HepG2 (cell line): ENCODE data around the gene SLC16A3. TPM values are rescaled to one million over a fixed set of nuclear protein-coding genes. Genes with fewer than 3 reads are reported as not detected.

Experiments
- ATAC-seq: fragments of 200-7000 bp; cut with Tn5 transposase; 3 replicates; pipeline ENCODE4 v1.9.1; 2020; ENCODE audit warnings: mild to moderate bottlenecking, moderate library complexity
- BruUV-seq: library from RNA; stranded (reverse); fragments of 400-500 nt; replicated peaks from 2 replicates; lab custom pipeline; 2021; lab: Mats Ljungman, UMichigan
- CTCF ChIA-PET: fragments of 300-600 bp; formaldehyde crosslinking; extraction: SDS; loops from one replicate; lab custom pipeline; 2021; ENCODE audit warnings: low total read pairs, inconsistent platforms, low intra/inter-chr PET ratio; lab: Yijun Ruan, JAX
- POLR2A ChIA-PET: fragments of 350-600 bp; sonication (Branson Sonifier 250); formaldehyde crosslinking; loops from one replicate; lab custom pipeline; 2020; ENCODE audit warnings: antibody characterized with exemption, inconsistent platforms; lab: Yijun Ruan, JAX
- DNase-seq: peaks from one replicate; pipeline ENCODE4 v3.0.0-alpha.2; 2015; ENCODE audit warnings: low spot score
- FAIRE-seq: peaks from 3 replicates; lab custom pipeline; 2011; peaks lifted over from hg19 to GRCh38; lab: Jason Lieb, UNC
- H2AFZ ChIP-seq: one replicate; pipeline ENCODE4 v1.6.1; 2011; ENCODE audit warnings: low read length, inconsistent platforms
- H3K27ac ChIP-seq: fragments of 300-600 bp; 3 replicates; pipeline ENCODE4 v1.8.0; 2011; ENCODE audit warnings: mixed run types, mild to moderate bottlenecking, mixed read lengths, low read length, inconsistent platforms; ENCODE audit not compliant: insufficient read depth; ENCODE audit errors: extremely low read length
- H3K27me3 ChIP-seq, 2 experiments: fragments of 200-600 bp in 1 of 2; 2 replicates in 1 of 2; 3 replicates in 1 of 2; pipeline versions ENCODE4 v1.6.0 to v1.8.0; 2011; ENCODE audit warnings: low read length in 2 of 2, mild to moderate bottlenecking in 2 of 2, moderate library complexity in 2 of 2, inconsistent platforms in 1 of 2; ENCODE audit not compliant: insufficient read depth in 2 of 2, control insufficient read depth in 1 of 2
- H3K36me3 ChIP-seq, 2 experiments: fragments of 200-600 bp in 1 of 2; replicated peaks in 1 of 2; 2 replicates in 1 of 2; 3 replicates in 1 of 2; pipeline versions ENCODE4 v1.5.1 to v1.8.0; 2011; ENCODE audit warnings: low read length in 2 of 2, inconsistent platforms in 1 of 2; ENCODE audit not compliant: insufficient read depth in 2 of 2, control insufficient read depth in 1 of 2
- H3K4me1 ChIP-seq: 2 replicates; pipeline ENCODE4 v1.5.1; 2012; ENCODE audit warnings: low read length, inconsistent platforms; ENCODE audit not compliant: insufficient read depth
- H3K4me2 ChIP-seq: 2 replicates; pipeline ENCODE4 v1.6.0; 2011; ENCODE audit warnings: low read depth, low read length, inconsistent platforms
- H3K4me3 ChIP-seq, 3 experiments: fragments of 200-600 bp in 1 of 3; sonication (generic), shearing (Covaris generic) in 1 of 3; replicated peaks in 1 of 3; 2 replicates each; pipeline ENCODE4 v1.5.1; 2011 to 2016; ENCODE audit warnings: low read length in 3 of 3, inconsistent platforms in 2 of 3, low read depth in 2 of 3, mild to moderate bottlenecking in 2 of 3, control low read depth in 1 of 3, mixed read lengths in 1 of 3; ENCODE audit not compliant: insufficient read depth in 1 of 3
- H3K79me2 ChIP-seq: one replicate; pipeline ENCODE4 v1.6.1; 2011; ENCODE audit warnings: low read length, inconsistent platforms; ENCODE audit not compliant: insufficient read depth
- H3K9ac ChIP-seq: 2 replicates; pipeline ENCODE4 v1.6.0; 2011; ENCODE audit warnings: mild to moderate bottlenecking, low read depth, low read length, inconsistent platforms; ENCODE audit not compliant: insufficient read depth
- H3K9me3 ChIP-seq: 2 replicates; pipeline ENCODE4 v1.5.1; 2012; ENCODE audit warnings: mild to moderate bottlenecking, low read length
- H4K20me1 ChIP-seq: 2 replicates; pipeline ENCODE4 v1.6.0; 2011; ENCODE audit warnings: inconsistent platforms, mild to moderate bottlenecking, low read length, moderate library complexity; ENCODE audit not compliant: insufficient read depth
- CBX1 ChIP-seq: IDR thresholded peaks from one replicate; pipeline ENCODE4 v1.6.1; 2016; ENCODE audit warnings: antibody characterized with exemption, low read depth
- CSRNP1 ChIP-seq: sonication (generic); formaldehyde crosslinking; IDR thresholded peaks from 2 replicates; pipeline ENCODE4 v1.8.1; 2023; ENCODE audit warnings: mild to moderate bottlenecking, missing genetic modification reagents
- FOXJ3 ChIP-seq: sonication (generic); formaldehyde crosslinking; IDR thresholded peaks from 2 replicates; pipeline ENCODE4 v1.4.0; 2020; ENCODE audit warnings: missing genetic modification reagents, mild to moderate bottlenecking, borderline replicate concordance
- GATAD2A ChIP-seq: IDR thresholded peaks from 2 replicates; pipeline ENCODE4 v1.6.1; 2016
- HINFP ChIP-seq: sonication (generic); formaldehyde crosslinking; IDR thresholded peaks from 2 replicates; pipeline ENCODE4 v1.4.0; 2020; ENCODE audit warnings: low read depth, mild to moderate bottlenecking, missing genetic modification reagents
- HNF1B ChIP-seq: sonication (generic); formaldehyde crosslinking; IDR thresholded peaks from 2 replicates; pipeline ENCODE4 v1.5.1; 2020; ENCODE audit warnings: mild to moderate bottlenecking, moderate library complexity, missing genetic modification reagents
- MEIS2 ChIP-seq: sonication (generic); formaldehyde crosslinking; IDR thresholded peaks from 2 replicates; pipeline ENCODE4 v1.9.0; 2021; ENCODE audit warnings: mild to moderate bottlenecking, missing genetic modification reagents
- NR2F2 ChIP-seq: IDR thresholded peaks from 2 replicates; pipeline ENCODE4 v1.6.1; 2012; ENCODE audit warnings: low read depth, inconsistent platforms, borderline replicate concordance
- PREB ChIP-seq: sonication (generic); formaldehyde crosslinking; IDR thresholded peaks from 2 replicates; pipeline ENCODE4 v1.4.0; 2020; ENCODE audit warnings: missing genetic modification reagents
- SMARCC2 ChIP-seq: fragments of 450-650 bp; IDR thresholded peaks from 2 replicates; pipeline ENCODE4 v1.6.1; 2017; ENCODE audit warnings: antibody characterized with exemption, mild to moderate bottlenecking
- ZBTB39 ChIP-seq: sonication (generic); formaldehyde crosslinking; IDR thresholded peaks from 2 replicates; pipeline ENCODE4 v1.5.0; 2020; ENCODE audit warnings: missing genetic modification reagents
- ZKSCAN5 ChIP-seq: sonication (generic); formaldehyde crosslinking; IDR thresholded peaks from 2 replicates; pipeline ENCODE4 v1.5.1; 2020; ENCODE audit warnings: mild to moderate bottlenecking, missing genetic modification reagents
- ZNF317 ChIP-seq: sonication (generic); formaldehyde crosslinking; IDR thresholded peaks from 2 replicates; pipeline ENCODE4 v1.5.0; 2020; ENCODE audit warnings: mild to moderate bottlenecking, missing genetic modification reagents
- ZNF468 ChIP-seq: sonication (generic); formaldehyde crosslinking; IDR thresholded peaks from 2 replicates; pipeline ENCODE4 v1.8.0; 2022; ENCODE audit warnings: mild to moderate bottlenecking, moderate library complexity, missing genetic modification reagents
- ZNF766 ChIP-seq: sonication (generic); formaldehyde crosslinking; IDR thresholded peaks from 2 replicates; pipeline ENCODE4 v1.5.0; 2020; ENCODE audit warnings: missing genetic modification reagents, borderline replicate concordance
- WGBS: methylation state at CpG from one replicate; pipeline ENCODE4 v1.1.6; 2017; ENCODE audit warnings: low lambda C conversion rate; 5-methylcytosine and 5-hydroxymethylcytosine counted together
- in situ Hi-C: cut with HindIII; loops from 2 replicates; pipeline ENCODE4 v1.10.0; 2017; ENCODE audit warnings: low pct_unique_long_range_greater_than_20kb; ENCODE audit not compliant: extremely low pct_ligation_motif_present
- intact Hi-C: fragments of 100-400 bp; cut with micrococcal nuclease; formaldehyde crosslinking; loops from one replicate; pipeline ENCODE4 v1.10.0; 2022; ENCODE audit not compliant: unreplicated experiment
- polyA plus RNA-seq, 8 experiments: library from polyadenylated mRNA; depleted of rRNA in 3 of 8; stranded (reverse) in 7 of 8; unstranded in 1 of 8; fragments of >200 nt; fragmentation: Illumina TruSeq in 4 of 8; extraction: Trizol in 4 of 8; gene quantifications; 2 replicates each; pipeline versions ENCODE4 v1.2.1 to v1.2.3, GENCODE V29; 2011 to 2016; ENCODE audit warnings: low read depth in 4 of 8, missing spikeins in 1 of 8, mixed read lengths in 1 of 8; ENCODE audit not compliant: insufficient read depth in 1 of 8
- total RNA-seq, 5 experiments: library from RNA; depleted of rRNA; stranded (reverse); fragments of >200 nt; fragmentation: Illumina TruSeq; extraction: Trizol; gene quantifications; 2 replicates each; pipeline ENCODE4 v1.2.3, GENCODE V29; 2016; ENCODE audit warnings: low read depth in 1 of 5

SLC16A3 gene
- total and polyA plus RNA-seq, 2 of the 13 experiments (the other 11 are each of a cell fraction or from before 2014, with no cell fraction given), result 242 to 349 TPM

- Histone ChIP-seq H3K4me3 (peak overlapping the region in 1 of 3 experiments; percentile 32; a peak in 1 of 6 replicates), H3K4me1 (peaks cover 72% of the 10 kb centered on the region), H4K20me1 (peaks cover 79% of the 10 kb centered on the region), H3K27me3 (no peaks in the 10 kb centered on the region), H3K9me3 (no peaks in the 10 kb centered on the region), H3K27ac (peak overlapping the region; percentile 72), H3K79me2 (peaks cover under 1% of the 10 kb centered on the region), H2AFZ (no peak overlapping the region), H3K36me3 (peaks cover 39 to 58% of the 10 kb centered on the region in 2 experiments), H3K4me2 (peak overlapping the region; percentile 64), H3K9ac (peak overlapping the region; percentile 45)
- intact Hi-C loops, result loop anchor here (1.0 kb wide), 1 partner anchor 75 kb away; the partner anchor contains the start of gene CD7
- ChIA-PET CTCF (no interaction called here), POLR2A (interaction anchor here (0.5 to 7.2 kb wide), 30 partner anchors 8 to 326 kb away, joined by 3 to 96 read pairs (median 6); partner anchors contain the start of genes CCDC57, CD7, CSNK1D and DCXR)
- FAIRE-seq (peak; percentile 88), ATAC-seq (peak; percentile 31), DNase-seq (peak; percentile 52)
- in situ Hi-C loops, result loop anchor here (5.0 kb wide), 1 partner anchor 80 kb away; no protein-coding TSS in a partner anchor
- WGBS, result 17% methylated on average over 19 of the region's 20 CpGs
- BruUV-seq, result no TSS peak
- no peak for TF ChIP-seq CBX1
- TF ChIP-seq CSRNP1 (CRISPR knock-in tag), result no peak
- TF ChIP-seq SMARCC2, result no peak
- no peak for TF ChIP-seq HINFP (CRISPR knock-in tag)
- 0 out of 2 replicates have a peak, but pooled peaks have one; percentile 19 for TF ChIP-seq FOXJ3
- TF ChIP-seq ZBTB39, result peak; percentile 73; the same call in 1 of the 2 replicates
- no peak for TF ChIP-seq NR2F2
- TF ChIP-seq HNF1B, result no peak
- TF ChIP-seq ZNF317 (CRISPR knock-in tag), result 0 out of 2 replicates have a peak, but pooled peaks have one; percentile 1
- 0 out of 2 replicates have a peak, but pooled peaks have one; percentile 30 for TF ChIP-seq MEIS2 (CRISPR knock-in tag)
- 0 out of 2 replicates have a peak, but pooled peaks have one; percentile 1 for TF ChIP-seq ZNF468
- TF ChIP-seq ZKSCAN5 (CRISPR knock-in tag), result no peak
- TF ChIP-seq GATAD2A, result no peak; the same call in 1 of the 2 replicates
- no peak for TF ChIP-seq ZNF766 (CRISPR knock-in tag)
- TF ChIP-seq PREB (CRISPR knock-in tag), result no peak
These were observed 13.3 kb downstream of the SLC16A3 start for GRCh38 chr17:82241926-82242697.
